22Rv1 (cell line): ENCODE data around the gene SLC1A6.

Experiments
- ZFX ChIP-seq: fragments of 450-650 bp; IDR thresholded peaks from 2 replicates; pipeline ENCODE4 v1.6.1; 2017; ENCODE audit warnings: antibody characterized with exemption, borderline replicate concordance
- TF ChIP-seq, protein P1 (sequence below): fragments of 450-650 bp; IDR thresholded peaks from 2 replicates; pipeline ENCODE4 v1.5.1; 2017; ENCODE audit warnings: mild to moderate bottlenecking

DNA sequence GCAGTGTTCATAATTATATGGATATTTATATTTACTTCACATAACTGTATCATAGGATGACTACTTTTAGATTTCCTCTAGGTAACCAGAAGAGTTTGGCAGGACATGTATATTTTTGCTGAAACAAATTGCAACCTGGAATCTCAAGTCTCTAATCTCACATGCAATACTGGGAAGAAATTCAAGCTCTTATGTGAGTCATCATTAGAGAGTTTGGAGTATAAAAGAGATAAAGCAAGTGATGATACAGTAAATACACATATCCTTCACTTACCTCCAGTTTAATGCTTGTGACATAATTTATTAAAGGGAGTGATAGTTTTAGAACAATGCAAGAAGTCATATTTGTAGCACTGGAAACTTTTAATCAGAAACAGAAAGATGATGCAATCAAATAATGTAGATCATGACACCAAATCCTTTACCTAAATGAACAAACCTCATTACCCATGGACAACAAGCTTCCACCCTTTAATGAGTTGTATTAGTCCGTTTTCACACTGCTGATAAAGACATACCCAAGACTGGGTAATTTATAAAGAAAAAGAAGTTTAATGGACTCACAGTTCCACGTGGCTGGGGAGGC lies 77.9 kb downstream of the SLC1A6 start:
- TF ChIP-seq, protein P1, sequence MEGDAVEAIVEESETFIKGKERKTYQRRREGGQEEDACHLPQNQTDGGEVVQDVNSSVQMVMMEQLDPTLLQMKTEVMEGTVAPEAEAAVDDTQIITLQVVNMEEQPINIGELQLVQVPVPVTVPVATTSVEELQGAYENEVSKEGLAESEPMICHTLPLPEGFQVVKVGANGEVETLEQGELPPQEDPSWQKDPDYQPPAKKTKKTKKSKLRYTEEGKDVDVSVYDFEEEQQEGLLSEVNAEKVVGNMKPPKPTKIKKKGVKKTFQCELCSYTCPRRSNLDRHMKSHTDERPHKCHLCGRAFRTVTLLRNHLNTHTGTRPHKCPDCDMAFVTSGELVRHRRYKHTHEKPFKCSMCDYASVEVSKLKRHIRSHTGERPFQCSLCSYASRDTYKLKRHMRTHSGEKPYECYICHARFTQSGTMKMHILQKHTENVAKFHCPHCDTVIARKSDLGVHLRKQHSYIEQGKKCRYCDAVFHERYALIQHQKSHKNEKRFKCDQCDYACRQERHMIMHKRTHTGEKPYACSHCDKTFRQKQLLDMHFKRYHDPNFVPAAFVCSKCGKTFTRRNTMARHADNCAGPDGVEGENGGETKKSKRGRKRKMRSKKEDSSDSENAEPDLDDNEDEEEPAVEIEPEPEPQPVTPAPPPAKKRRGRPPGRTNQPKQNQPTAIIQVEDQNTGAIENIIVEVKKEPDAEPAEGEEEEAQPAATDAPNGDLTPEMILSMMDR = no peak
- no peak for TF ChIP-seq ZFX
